Neuronal stem cell (in vitro differentiated cells): Measurements from ENCODE around the gene LTBP4.

ENCODE experiments used
- DNase-seq: peaks from one replicate; pipeline ENCODE4 v3.0.0-alpha.2; 2013; ENCODE audit warnings: low spot score
- H2AFZ ChIP-seq: one replicate; pipeline ENCODE4 v1.6.1; 2013; ENCODE audit warnings: mild to moderate bottlenecking, low read length, inconsistent platforms
- H2AK5ac ChIP-seq: 2 replicates; pipeline ENCODE4 v1.6.1; 2013; ENCODE audit warnings: low read depth, mild to moderate bottlenecking, inconsistent platforms, low read length, moderate library complexity, mixed read lengths
- H2BK120ac ChIP-seq: 2 replicates; pipeline ENCODE4 v1.6.1; 2013; ENCODE audit warnings: low read depth, mild to moderate bottlenecking, inconsistent platforms, low read length, moderate library complexity, mixed read lengths
- H2BK12ac ChIP-seq: one replicate; pipeline ENCODE4 v1.6.1; 2013; ENCODE audit warnings: low read length, inconsistent platforms
- H2BK15ac ChIP-seq: 2 replicates; pipeline ENCODE4 v1.6.1; 2013; ENCODE audit warnings: mild to moderate bottlenecking, low read length, inconsistent platforms, mixed read lengths
- H2BK5ac ChIP-seq: one replicate; pipeline ENCODE4 v1.6.1; 2013; ENCODE audit warnings: inconsistent platforms, mild to moderate bottlenecking, low read length, moderate library complexity
- H3K14ac ChIP-seq: one replicate; pipeline ENCODE4 v1.6.1; 2013; ENCODE audit warnings: low read length, inconsistent platforms
- H3K18ac ChIP-seq: 2 replicates; pipeline ENCODE4 v1.6.1; 2013; ENCODE audit warnings: low read length, inconsistent platforms
- H3K23ac ChIP-seq: 2 replicates; pipeline ENCODE4 v1.6.1; 2013; ENCODE audit warnings: low read depth, mild to moderate bottlenecking, mixed read lengths, low read length, inconsistent platforms; ENCODE audit not compliant: poor library complexity
- H3K27ac ChIP-seq: replicated peaks from 3 replicates; pipeline ENCODE4 v1.5.1; 2013; ENCODE audit warnings: low read length, inconsistent platforms
- H3K27me3 ChIP-seq, 3 experiments: 2 replicates each; pipeline ENCODE4 v1.6.1; 2013; ENCODE audit warnings: low read length in 3 of 3, mild to moderate bottlenecking in 2 of 3, inconsistent platforms in 1 of 3, low read depth in 1 of 3, mixed read lengths in 1 of 3, moderate library complexity in 1 of 3; ENCODE audit not compliant: control insufficient read depth in 3 of 3, insufficient read depth in 3 of 3
- H3K36me3 ChIP-seq, 2 donors: replicated peaks in 1 of 2; 2 replicates each; pipeline ENCODE4 v1.6.1; 2013; ENCODE audit warnings: low read length in 2 of 2; ENCODE audit not compliant: control insufficient read depth in 2 of 2, insufficient read depth in 2 of 2
- H3K4ac ChIP-seq: 2 replicates; pipeline ENCODE4 v1.6.1; 2013; ENCODE audit warnings: inconsistent platforms, mild to moderate bottlenecking, low read length, moderate library complexity
- H3K4me1 ChIP-seq, 2 donors: 1 replicate in 1 of 2; 2 replicates in 1 of 2; pipeline ENCODE4 v1.6.1; 2013; ENCODE audit warnings: low read length in 2 of 2, low read depth in 1 of 2; ENCODE audit not compliant: control insufficient read depth in 2 of 2, insufficient read depth in 1 of 2
- H3K4me2 ChIP-seq: one replicate; pipeline ENCODE4 v1.6.1; 2013; ENCODE audit warnings: mild to moderate bottlenecking, low read length, inconsistent platforms; ENCODE audit not compliant: insufficient read depth, poor library complexity, severe bottlenecking
- H3K4me3 ChIP-seq, 2 donors: 2 replicates each; pipeline ENCODE4 v1.5.1; 2013; ENCODE audit warnings: low read length in 2 of 2, mild to moderate bottlenecking in 2 of 2, inconsistent platforms in 1 of 2, moderate library complexity in 1 of 2
- H3K79me1 ChIP-seq: one replicate; pipeline ENCODE4 v1.6.1; 2013; ENCODE audit warnings: low read depth, mild to moderate bottlenecking, inconsistent platforms, low read length, moderate library complexity
- H3K9ac ChIP-seq: one replicate; pipeline ENCODE4 v1.6.1; 2013; ENCODE audit warnings: mild to moderate bottlenecking, low read depth, low read length, inconsistent platforms; ENCODE audit not compliant: poor library complexity
- H3K9me3 ChIP-seq, 2 donors: replicated peaks in 1 of 2; 2 replicates each; pipeline versions ENCODE3 to v1.6.1; 2013; ENCODE audit warnings: low read length in 2 of 2, mild to moderate bottlenecking in 2 of 2, inconsistent platforms in 1 of 2, low read depth in 1 of 2, mixed read lengths in 1 of 2, moderate library complexity in 1 of 2; ENCODE audit not compliant: control insufficient read depth in 2 of 2, insufficient read depth in 1 of 2
- H4K8ac ChIP-seq: one replicate; pipeline ENCODE4 v1.6.1; 2013; ENCODE audit warnings: low read depth, mild to moderate bottlenecking, inconsistent platforms, low read length, moderate library complexity
- H4K91ac ChIP-seq: one replicate; pipeline ENCODE4 v1.6.1; 2013; ENCODE audit warnings: low read length, low read depth, mild to moderate bottlenecking, inconsistent platforms; ENCODE audit not compliant: poor library complexity
- WGBS, 2 donors: extraction: QIAGEN DNeasy Blood & Tissue Kit; methylation state at CpG; one replicate each; pipeline ENCODE4 v1.1.7; 2013; ENCODE audit warnings: missing lambda C conversion rate in 2 of 2, mixed read lengths in 1 of 2; ENCODE audit not compliant: insufficient read length in 2 of 2, insufficient replicate concordance in 1 of 2; ENCODE audit errors: extremely low coverage in 2 of 2; 5-methylcytosine and 5-hydroxymethylcytosine counted together

LTBP4 gene

GRCh38 chr19:40641281-40641680, 40.1 kb downstream of the LTBP4 start:
- Histone ChIP-seq H4K8ac (no peak overlapping the region), H3K4me3 (no peak overlapping the region), H3K14ac (no peak overlapping the region), H3K9me3 (no peaks in the 10 kb centered on the region), H3K4me1 (peaks cover 0 to 9% of the 10 kb centered on the region in 2 donors), H2BK15ac (no peak overlapping the region), H3K36me3 (no peaks in the 10 kb centered on the region), H3K18ac (no peak overlapping the region), H4K91ac (no peak overlapping the region), H2BK120ac (no peak overlapping the region), H3K79me1 (no peaks in the 10 kb centered on the region), H2BK5ac (no peak overlapping the region), H3K27me3 (peaks cover 0 to 2% (median 0%) of the 10 kb centered on the region in 3 experiments), H3K23ac (no peak overlapping the region), H3K9ac (no peak overlapping the region), H2BK12ac (no peak overlapping the region), H3K4me2 (no peak overlapping the region), H2AK5ac (no peak overlapping the region), H2AFZ (peak overlapping the region; percentile 83), H3K4ac (no peak overlapping the region), H3K27ac (no peak overlapping the region)
- no CpG with 5 or more reads among the region's 7 CpGs for WGBS, 2 donors
- DNase-seq = no peak

GRCh38 chr19:40642051-40642706, 41.0 kb downstream of the LTBP4 start:
- no peak overlapping the region for H3K23ac ChIP-seq

DNA sequence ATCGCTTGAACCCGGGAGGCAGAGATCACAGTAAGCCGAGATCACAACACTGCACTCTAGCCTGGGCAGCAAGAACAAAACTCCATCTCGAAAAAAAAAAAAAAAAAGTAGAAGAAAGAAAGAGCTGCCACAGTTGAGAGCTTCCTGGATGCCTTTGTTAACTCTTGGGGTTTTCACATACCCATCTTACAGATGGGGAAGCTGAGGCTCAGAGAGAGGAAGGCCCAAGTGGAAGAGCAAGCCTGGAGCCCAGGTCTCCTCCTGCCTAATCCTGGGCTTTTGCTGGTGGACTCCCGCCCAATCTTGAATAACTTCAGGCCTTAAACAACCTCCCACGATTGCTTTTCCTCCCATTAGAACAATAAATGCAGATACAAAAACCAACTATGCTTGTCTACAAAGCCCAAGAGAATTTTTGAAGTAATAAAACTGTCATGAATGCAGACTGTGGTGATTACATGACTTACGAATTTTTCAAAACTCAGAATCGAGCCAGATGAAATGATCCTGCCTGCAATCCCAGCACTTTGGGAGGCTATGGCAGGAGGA, 41.7 kb downstream of the LTBP4 start:
- WGBS, 2 donors = no CpG with 5 or more reads among the region's 8 CpGs
- H2BK120ac ChIP-seq = no peak overlapping the region
- no peak overlapping the region for H2AFZ ChIP-seq
- no peak overlapping the region for H3K9ac ChIP-seq
- H3K4me2 ChIP-seq = no peak overlapping the region
- H2AK5ac ChIP-seq = no peak overlapping the region
- no peak overlapping the region for H3K4me3 ChIP-seq
- no peak overlapping the region for H2BK5ac ChIP-seq
- no peaks in the 10 kb centered on the region for H3K27me3 ChIP-seq
- no peak overlapping the region for H3K23ac ChIP-seq
- H2BK12ac ChIP-seq = no peak overlapping the region
- H2BK15ac ChIP-seq = no peak overlapping the region
- H3K14ac ChIP-seq = no peak overlapping the region
- no peak overlapping the region for H4K8ac ChIP-seq
- H3K4ac ChIP-seq = no peak overlapping the region
- H3K9me3 ChIP-seq = no peaks in the 10 kb centered on the region
- H3K18ac ChIP-seq = no peak overlapping the region
- H3K36me3 ChIP-seq = no peaks in the 10 kb centered on the region
- no peaks in the 10 kb centered on the region for H3K79me1 ChIP-seq
- H3K27ac ChIP-seq = no peak overlapping the region
- peaks cover 0 to 9% of the 10 kb centered on the region in 2 donors for H3K4me1 ChIP-seq
- DNase-seq = no peak
- no peak overlapping the region for H4K91ac ChIP-seq

More at GRCh38 chr19:40642051-40642706, 41.0 kb downstream of the LTBP4 start:
- Histone ChIP-seq H2AFZ (no peak overlapping the region), H3K36me3 (no peaks in the 10 kb centered on the region), H2BK5ac (no peak overlapping the region), H3K79me1 (no peaks in the 10 kb centered on the region), H3K18ac (no peak overlapping the region), H3K14ac (no peak overlapping the region), H3K27ac (no peak overlapping the region), H4K8ac (no peak overlapping the region), H3K9ac (no peak overlapping the region), H3K4me1 (peaks cover 0 to 9% of the 10 kb centered on the region in 2 donors), H4K91ac (no peak overlapping the region), H2BK15ac (no peak overlapping the region), H2BK120ac (no peak overlapping the region), H3K4me2 (no peak overlapping the region), H3K4me3 (no peak overlapping the region), H3K9me3 (no peaks in the 10 kb centered on the region), H2AK5ac (no peak overlapping the region), H2BK12ac (no peak overlapping the region), H3K4ac (no peak overlapping the region), H3K27me3 (no peaks in the 10 kb centered on the region)
- no peak for DNase-seq
- WGBS, 2 donors = no CpG with 5 or more reads among the region's 18 CpGs

- DNase-seq = no peak
- H4K91ac ChIP-seq = no peak overlapping the region
- H4K8ac ChIP-seq = no peak overlapping the region
- no peak overlapping the region for H2AK5ac ChIP-seq
- H2BK12ac ChIP-seq = no peak overlapping the region
- no peak overlapping the region for H3K14ac ChIP-seq
- no peak overlapping the region for H3K27ac ChIP-seq
- no peak overlapping the region for H2BK15ac ChIP-seq
- no peak overlapping the region for H3K4me3 ChIP-seq
- H3K27me3 ChIP-seq = no peaks in the 10 kb centered on the region
- no peaks in the 10 kb centered on the region for H3K9me3 ChIP-seq
- no peaks in the 10 kb centered on the region for H3K4me1 ChIP-seq
- H3K18ac ChIP-seq = no peak overlapping the region
- H3K23ac ChIP-seq = no peak overlapping the region
- no peak overlapping the region for H2BK120ac ChIP-seq
- no peak overlapping the region for H3K4me2 ChIP-seq
- no peak overlapping the region for H2BK5ac ChIP-seq
- no peak overlapping the region for H2AFZ ChIP-seq
- no CpG with 5 or more reads among the region's 5 CpGs for WGBS, 2 donors
- H3K4ac ChIP-seq = no peak overlapping the region
- H3K36me3 ChIP-seq = no peaks in the 10 kb centered on the region
- H3K9ac ChIP-seq = no peak overlapping the region
- no peaks in the 10 kb centered on the region for H3K79me1 ChIP-seq
Observed at GRCh38 chr19:40646743-40647254, 45.6 kb downstream of the LTBP4 start.
